Liver (tissue), 9 donors: ENCODE measurements around the gene OST4. TPM values are rescaled to one million over a fixed set of nuclear protein-coding genes. Genes with fewer than 3 reads are reported as not detected.

Source experiments
- DNase-seq: peaks from one replicate; pipeline ENCODE4 v3.0.0-alpha.2; 2017; ENCODE audit warnings: low spot score
- H3K27ac ChIP-seq, 2 donors: one replicate each; pipeline ENCODE4 v1.7.0; 2013; ENCODE audit warnings: inconsistent platforms in 2 of 2, low read length in 2 of 2, control low read depth in 1 of 2, low read depth in 1 of 2, mild to moderate bottlenecking in 1 of 2
- H3K27me3 ChIP-seq, 4 donors: one replicate each; pipeline versions ENCODE4 v1.6.1 to v1.7.0; 2013; ENCODE audit warnings: low read length in 3 of 4, inconsistent platforms in 1 of 4, mild to moderate bottlenecking in 1 of 4, moderate library complexity in 1 of 4; ENCODE audit not compliant: control insufficient read depth in 4 of 4, insufficient read depth in 4 of 4
- H3K36me3 ChIP-seq, 4 donors: one replicate each; pipeline versions ENCODE4 v1.6.1 to v1.7.0; 2013; ENCODE audit warnings: low read length in 3 of 4, mild to moderate bottlenecking in 3 of 4, low read depth in 1 of 4, moderate library complexity in 1 of 4; ENCODE audit not compliant: control insufficient read depth in 4 of 4, insufficient read depth in 3 of 4
- H3K4me1 ChIP-seq, 4 donors: one replicate each; pipeline versions ENCODE4 v1.6.1 to v1.7.0; 2013; ENCODE audit warnings: low read length in 3 of 4, mild to moderate bottlenecking in 3 of 4, moderate library complexity in 1 of 4; ENCODE audit not compliant: control insufficient read depth in 4 of 4, insufficient read depth in 4 of 4
- H3K4me3 ChIP-seq, 3 donors: one replicate each; pipeline versions ENCODE4 v1.6.1 to v1.7.0; 2013; ENCODE audit warnings: low read length in 3 of 3, control low read depth in 1 of 3, low read depth in 1 of 3, mild to moderate bottlenecking in 1 of 3
- H3K9ac ChIP-seq, 2 donors: one replicate each; pipeline ENCODE4 v1.7.0; 2013; ENCODE audit warnings: low read length in 2 of 2, mild to moderate bottlenecking in 2 of 2, moderate library complexity in 2 of 2, control low read depth in 1 of 2, low read depth in 1 of 2
- H3K9me3 ChIP-seq, 4 donors: one replicate each; pipeline versions ENCODE4 v1.6.1 to v1.7.0; 2013; ENCODE audit warnings: low read length in 3 of 4; ENCODE audit not compliant: control insufficient read depth in 4 of 4
- ATF3 ChIP-seq: IDR thresholded peaks from 2 replicates; pipeline ENCODE4 v1.6.1; 2016; ENCODE audit warnings: antibody characterized with exemption
- CTCF ChIP-seq: fragments of 150-350 bp; IDR thresholded peaks from 2 replicates; pipeline ENCODE4 v1.5.1; 2017; ENCODE audit warnings: improper control_type of control experiment, low read depth, low read length; ENCODE audit not compliant: missing input control
- EGR1 ChIP-seq, 2 donors: IDR thresholded peaks; 2 replicates each; pipeline ENCODE4 v1.6.1; 2016 to 2018; ENCODE audit warnings: antibody characterized with exemption in 2 of 2, low read depth in 2 of 2
- FOXA1 ChIP-seq: IDR thresholded peaks from 2 replicates; pipeline ENCODE4 v1.6.1; 2016; ENCODE audit warnings: antibody characterized with exemption
- FOXA2 ChIP-seq: IDR thresholded peaks from 2 replicates; pipeline ENCODE4 v1.6.1; 2016; ENCODE audit warnings: antibody characterized with exemption
- GABPA ChIP-seq, 2 donors: IDR thresholded peaks in 1 of 2; conservative IDR thresholded peaks in 1 of 2; 2 replicates each; pipeline ENCODE4 v1.6.1; 2016; ENCODE audit warnings: antibody characterized with exemption in 2 of 2, mild to moderate bottlenecking in 1 of 2, moderate library complexity in 1 of 2
- HNF4A ChIP-seq, 2 donors: conservative IDR thresholded peaks; 2 replicates each; pipeline ENCODE4 v1.6.1; 2016; ENCODE audit warnings: antibody characterized with exemption in 2 of 2, mild to moderate bottlenecking in 2 of 2
- HNF4G ChIP-seq: IDR thresholded peaks from 2 replicates; pipeline ENCODE4 v1.6.1; 2016; ENCODE audit warnings: antibody characterized with exemption
- JUND ChIP-seq, 2 donors: IDR thresholded peaks; 2 replicates each; pipeline ENCODE4 v1.6.1; 2016; ENCODE audit warnings: antibody characterized with exemption in 2 of 2
- MAX ChIP-seq: IDR thresholded peaks from 2 replicates; pipeline ENCODE4 v1.6.1; 2016; ENCODE audit warnings: antibody characterized with exemption
- NR2F2 ChIP-seq: IDR thresholded peaks from 2 replicates; pipeline ENCODE4 v1.6.1; 2016; ENCODE audit warnings: antibody characterized with exemption
- RAD21 ChIP-seq, 2 donors: IDR thresholded peaks; 2 replicates each; pipeline ENCODE4 v1.6.1; 2016; ENCODE audit warnings: antibody characterized with exemption in 2 of 2, mild to moderate bottlenecking in 2 of 2
- REST ChIP-seq: IDR thresholded peaks from 2 replicates; pipeline ENCODE4 v1.6.1; 2016; ENCODE audit warnings: antibody characterized with exemption, mild to moderate bottlenecking
- RXRA ChIP-seq, 2 donors: IDR thresholded peaks; 2 replicates each; pipeline ENCODE4 v1.6.1; 2017 to 2018; ENCODE audit warnings: antibody characterized with exemption in 2 of 2, mild to moderate bottlenecking in 1 of 2
- SP1 ChIP-seq: IDR thresholded peaks from 2 replicates; pipeline ENCODE4 v1.6.1; 2018; ENCODE audit warnings: antibody characterized with exemption, mild to moderate bottlenecking
- TAF1 ChIP-seq: conservative IDR thresholded peaks from 2 replicates; pipeline ENCODE4 v1.6.1; 2016; ENCODE audit warnings: antibody characterized with exemption, mild to moderate bottlenecking
- YY1 ChIP-seq: IDR thresholded peaks from 2 replicates; pipeline ENCODE4 v1.6.1; 2016; ENCODE audit warnings: antibody characterized with exemption, mild to moderate bottlenecking
- ZBTB33 ChIP-seq: IDR thresholded peaks from 2 replicates; pipeline ENCODE4 v1.6.1; 2016; ENCODE audit warnings: antibody characterized with exemption
- WGBS: extraction: QIAGEN DNeasy Blood & Tissue Kit; methylation state at CpG from one replicate; pipeline ENCODE4 v1.1.7; 2013; 5-methylcytosine and 5-hydroxymethylcytosine counted together
- polyA plus RNA-seq, 2 donors: library from polyadenylated mRNA; stranded (reverse) in 1 of 2; unstranded in 1 of 2; fragments of 200-250 nt in 1 of 2; fragments of >200 nt in 1 of 2; fragmentation: Nextera tagmentation in 1 of 2; extraction: Ambion mirVana in 1 of 2; gene quantifications; one replicate each; pipeline versions ENCODE4 v1.2.1 to v1.2.3, GENCODE V29; 2013 to 2015
- total RNA-seq, 2 donors: library from RNA; depleted of rRNA; stranded (reverse); fragments of >200 nt; gene quantifications; one replicate each; pipeline ENCODE4 v1.2.3, GENCODE V29; 2014
- donor health status: healthy.
- donor health status: healthy.
- donor health status: healthy.
- donor health status: healthy.
- donor health status: healthy.

OST4 gene
- total and polyA plus RNA-seq, 4 donors, result 94.8 to 377 (median 206) TPM

GRCh38 chr2:27039426-27039825, 32.0 kb downstream of the OST4 start:
- no peaks in the 10 kb centered on the region for H3K27me3 ChIP-seq
- 95% methylated on average over 6 of the region's 6 CpGs for WGBS
- H3K27ac ChIP-seq, result no peak overlapping the region
- peaks cover 0 to 11% (median 3%) of the 10 kb centered on the region in 4 donors for H3K4me1 ChIP-seq
- H3K4me3 ChIP-seq, result no peak overlapping the region
- TF ChIP-seq TAF1, result no peak
- TF ChIP-seq JUND (IDR thresholded peaks at IDR 0.05), result no peak
- TF ChIP-seq ATF3, result no peak
- TF ChIP-seq YY1, result no peak
- no peak for TF ChIP-seq FOXA1
- no peak for TF ChIP-seq CTCF
- no peak for TF ChIP-seq NR2F2
- TF ChIP-seq SP1, result no peak
- TF ChIP-seq FOXA2, result no peak
- TF ChIP-seq HNF4A (conservative IDR thresholded peaks at IDR 0.05), result no peak
- no peak for TF ChIP-seq ZBTB33
- no peak for TF ChIP-seq RXRA (IDR thresholded peaks at IDR 0.05)
- TF ChIP-seq GABPA (IDR thresholded peaks at IDR 0.05 in 1 of 2, conservative IDR thresholded peaks at IDR 0.05 in 1 of 2), result no peak
- no peak for TF ChIP-seq MAX
- TF ChIP-seq RAD21 (IDR thresholded peaks at IDR 0.05), result no peak
- TF ChIP-seq EGR1 (IDR thresholded peaks at IDR 0.05; ENCODE audit: low read depth in 2 of 2), result no peak
- no peak for TF ChIP-seq REST
- no peak for TF ChIP-seq HNF4G
- DNase-seq, result no peak
- H3K9me3 ChIP-seq, result no peaks in the 10 kb centered on the region
- H3K9ac ChIP-seq, result no peak overlapping the region
- peaks cover 25 to 75% (median 57%) of the 10 kb centered on the region in 4 donors for H3K36me3 ChIP-seq
